Activated CD4-positive, alpha-beta T cell treated with anti-CD3 and anti-CD28 coated beads for 4 hours (primary cell): Measurements from ENCODE around the gene C4orf46.

Experiments
- DNase-seq, 2 donors: peaks; one replicate each; pipeline ENCODE4 v3.0.0-alpha.2; 2020

C4orf46 gene

DNA sequence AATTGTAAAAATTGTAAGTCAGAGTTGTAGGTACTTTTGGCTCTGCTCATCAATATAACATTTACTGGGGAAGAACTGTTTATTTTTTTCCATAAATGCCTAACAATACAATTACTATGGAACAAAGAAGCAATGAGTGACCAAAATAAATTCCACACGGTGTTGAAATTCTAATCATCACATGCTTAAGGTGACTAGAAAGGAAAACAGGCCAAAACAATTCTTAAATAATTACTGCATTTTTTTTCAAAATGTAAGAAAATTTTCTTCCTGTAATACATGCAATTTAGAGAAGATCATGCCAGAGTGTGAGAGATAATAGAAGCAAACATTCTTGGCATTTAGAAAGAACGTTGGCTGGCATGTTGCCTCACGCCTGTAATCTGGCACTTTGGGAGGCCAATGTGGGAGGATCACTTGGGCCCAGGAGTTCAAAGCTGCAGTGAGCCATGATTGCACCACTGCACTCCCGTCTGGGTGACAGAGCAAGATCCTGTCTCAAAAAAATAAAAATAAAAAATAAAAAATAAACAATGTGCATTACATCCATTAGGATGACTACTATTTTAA is 22.5 kb downstream of the C4orf46 start:
- DNase-seq = no peak

DNA sequence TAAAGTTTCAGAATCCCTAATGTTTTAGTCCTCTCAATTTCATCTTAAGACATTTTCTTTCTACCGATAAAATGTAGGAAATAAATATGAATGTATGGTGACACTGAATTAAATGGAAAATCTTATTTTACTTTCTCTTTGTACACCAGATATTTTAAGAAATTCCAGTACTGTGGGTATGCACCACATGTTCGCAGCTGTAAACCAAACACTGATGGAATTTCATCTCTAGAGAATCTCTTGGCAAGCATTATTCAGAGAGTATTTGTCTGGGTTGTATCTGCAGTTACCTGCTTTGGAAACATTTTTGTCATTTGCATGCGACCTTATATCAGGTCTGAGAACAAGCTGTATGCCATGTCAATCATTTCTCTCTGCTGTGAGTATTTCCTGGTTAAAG is 26.9 kb downstream of the C4orf46 start:
- DNase-seq = no peak

DNA sequence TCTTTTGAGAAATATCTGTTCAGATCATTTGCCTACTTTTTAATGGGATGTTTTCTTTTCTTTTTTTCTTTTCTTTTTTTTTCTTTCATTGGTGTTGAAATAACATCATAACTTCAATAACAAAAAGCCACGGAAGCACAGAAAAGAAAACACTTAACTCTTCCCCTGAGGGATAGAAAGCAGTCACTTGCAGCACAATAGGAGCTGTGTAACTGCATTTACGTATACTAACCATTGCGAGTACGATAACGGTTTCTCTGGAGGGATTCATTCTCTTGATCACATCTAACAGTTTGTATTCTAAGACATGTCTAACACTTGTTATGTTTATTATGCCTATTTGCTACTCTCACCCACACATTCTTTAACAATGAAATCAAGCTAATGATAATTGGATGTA is 27.3 kb downstream of the C4orf46 start:
- DNase-seq = no peak

DNA sequence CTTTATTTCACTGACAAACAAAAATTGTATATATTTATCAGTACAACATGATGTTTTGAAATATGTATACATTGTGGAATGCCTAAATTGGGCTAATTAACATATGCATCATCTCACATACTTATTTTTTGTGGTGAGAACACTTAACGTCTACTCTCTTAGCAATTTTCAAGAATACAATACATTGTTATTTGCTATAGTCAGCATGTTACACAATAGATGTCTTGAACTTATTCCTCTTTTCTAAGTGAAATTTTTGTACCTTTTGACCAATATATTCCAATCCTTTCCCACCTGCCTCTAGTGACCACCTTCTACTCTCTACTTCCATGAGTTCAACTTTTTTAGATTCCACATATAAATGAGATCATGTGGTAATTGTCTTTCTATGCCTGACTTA is 35.1 kb downstream of the C4orf46 start:
- no peak for DNase-seq

DNA sequence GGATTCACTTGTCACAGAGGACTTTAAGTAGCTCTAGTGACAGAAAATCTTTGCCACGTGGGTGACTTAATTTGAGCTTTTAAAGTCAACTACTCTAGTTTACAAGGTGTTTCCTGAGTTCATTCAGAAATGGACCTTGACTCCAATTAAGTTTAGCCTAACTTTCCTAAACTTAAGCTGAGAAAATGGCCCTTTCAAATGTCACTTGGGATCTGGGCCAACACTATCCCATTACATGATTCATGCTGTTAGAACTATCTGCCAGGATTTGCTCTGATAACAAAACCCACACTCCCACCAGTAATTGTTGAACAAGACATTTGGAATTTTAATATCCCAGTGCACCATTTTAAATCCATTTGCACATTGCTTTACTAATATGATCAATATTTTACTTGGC is 40.8 kb downstream of the C4orf46 start:
- no peak for DNase-seq

DNA sequence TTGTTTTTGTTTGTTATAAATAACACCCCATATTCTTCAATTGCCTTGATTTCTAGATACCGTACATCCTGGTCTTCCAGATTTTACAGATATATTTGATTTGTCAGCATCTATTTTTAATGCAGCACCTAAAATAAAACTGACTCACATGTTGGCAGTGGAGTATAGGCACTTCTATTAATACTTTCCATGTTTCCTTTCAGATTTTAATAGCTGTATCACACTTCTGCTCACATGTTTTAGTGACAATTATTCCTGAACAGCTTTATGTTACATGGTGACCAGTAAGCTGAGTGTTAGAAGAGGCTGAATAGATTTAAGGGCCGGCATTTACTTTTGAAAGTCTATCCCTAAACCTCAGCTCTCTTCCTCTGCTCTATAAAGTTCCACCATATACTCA is 46.1 kb downstream of the C4orf46 start:
- no peak for DNase-seq

- DNase-seq = no peak
Measured at GRCh38 chr4:158624889-158625478, 46.7 kb downstream of the C4orf46 start.

GRCh38 chr4:158622251-158622650 is 49.4 kb downstream of the C4orf46 start:
- DNase-seq = no peak

DNA sequence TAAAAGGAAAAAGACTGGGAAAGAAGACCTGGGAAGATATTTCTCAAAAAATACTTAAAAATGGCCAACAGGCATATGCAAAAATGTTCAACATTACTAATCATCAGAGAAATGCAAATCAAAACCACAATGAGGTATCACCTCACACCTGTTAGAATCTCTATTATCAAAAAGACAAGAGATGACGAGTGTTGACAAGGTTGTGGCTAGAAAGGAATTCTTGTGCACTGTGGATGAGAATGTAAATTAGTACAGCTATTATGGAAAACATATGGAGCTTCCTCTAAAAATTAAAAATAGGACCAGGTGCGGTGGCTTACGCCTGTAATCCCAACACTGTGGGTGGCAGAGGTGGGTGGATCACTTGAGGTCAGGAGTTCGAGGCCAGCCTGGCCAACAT is 50.0 kb downstream of the C4orf46 start:
- no peak for DNase-seq

GRCh38 chr4:158617956-158618355 is 53.7 kb downstream of the C4orf46 start:
- no peak for DNase-seq
